Right lobe of liver (tissue), 6 donors: ENCODE measurements around the gene HERC4. TPM values are rescaled to one million over a fixed set of nuclear protein-coding genes. Genes with fewer than 3 reads are reported as not detected.

Experiments
- ATAC-seq, 4 donors: fragments of 200-7000 bp; cut with Tn5 transposase; one replicate each; pipeline ENCODE4 v1.9.1; 2020; ENCODE audit warnings: mild to moderate bottlenecking in 4 of 4, moderate library complexity in 4 of 4
- DNase-seq, 3 donors: peaks; one replicate each; pipeline ENCODE4 v3.0.0-alpha.2; 2020
- H3K27ac ChIP-seq, 3 donors: fragments of 200-600 bp; one replicate each; pipeline ENCODE4 v1.8.0; 2022
- H3K27me3 ChIP-seq, 2 donors: fragments of 200-600 bp; one replicate each; pipeline ENCODE4 v1.8.0; 2022
- H3K36me3 ChIP-seq, 4 donors: fragments of 200-600 bp; sonication (generic) in 1 of 4; one replicate each; pipeline versions ENCODE4 v1.5.1 to v1.8.0; 2017 to 2022; ENCODE audit warnings: control low read depth in 1 of 4
- H3K4me1 ChIP-seq, 4 donors: fragments of 200-600 bp; sonication (generic) in 1 of 4; one replicate each; pipeline versions ENCODE4 v1.5.1 to v1.8.0; 2017 to 2022; ENCODE audit warnings: control low read depth in 1 of 4
- H3K4me3 ChIP-seq, 3 donors: fragments of 200-600 bp; one replicate each; pipeline ENCODE4 v1.8.0; 2022
- H3K9me3 ChIP-seq, 4 donors: fragments of 200-600 bp; sonication (generic) in 1 of 4; one replicate each; pipeline versions ENCODE4 v1.5.1 to v1.8.0; 2017 to 2022; ENCODE audit warnings: control low read depth in 1 of 4
- POLR2A ChIP-seq: fragments of 450-650 bp; IDR thresholded peaks from one replicate; pipeline ENCODE4 v1.6.1; 2017; ENCODE audit warnings: antibody characterized with exemption, mild to moderate bottlenecking
- WGBS: methylation state at CpG from one replicate; pipeline ENCODE4 v1.1.6; 2018; ENCODE audit warnings: low coverage, low lambda C conversion rate; ENCODE audit not compliant: insufficient coverage; ENCODE audit errors: missing lambda C conversion rate; 5-methylcytosine and 5-hydroxymethylcytosine counted together
- intact Hi-C, 2 donors: fragments of 100-400 bp; cut with DNase I; formaldehyde crosslinking; loops; one replicate each; pipeline versions ENCODE4 v1.11.2 to v1.14.1; 2022
- total RNA-seq, 6 experiments: library from RNA; depleted of rRNA in 2 of 6; stranded (reverse); fragments of >200 nt in 2 of 6; fragmentation: NEBNext Ultra II Directional in 3 of 6; extraction: Animal tissue kit (Norgen Biotek cat#: 25700) in 3 of 6; gene quantifications; one replicate each; pipeline versions ENCODE4 v1.1.0 to v1.2.4, GENCODE V29; 2016 to 2023
- TF ChIP-seq, protein P1 (sequence below), 4 donors: fragments of 200-600 bp in 3 of 4; fragments of 450-650 bp in 1 of 4; IDR thresholded peaks; one replicate each; pipeline versions ENCODE4 v1.5.1 to v1.8.0; 2016 to 2022; ENCODE audit warnings: antibody characterized with exemption in 4 of 4, mild to moderate bottlenecking in 2 of 4
- donor health status: DM: no; HTN: yes; CAD: no.
- donor health status: DM: no; HTN: no; CAD: no.
- donor health status: DM: no; HTN: no; CAD: no.
- donor health status: DM: no; HTN: yes; CAD: no.
- donor health status: DM: no; HTN: yes; CAD: no.

Gene HERC4
- total RNA-seq, 6 experiments from 2014 or later = 17.6 to 32.2 (median 26.9) TPM

DNA sequence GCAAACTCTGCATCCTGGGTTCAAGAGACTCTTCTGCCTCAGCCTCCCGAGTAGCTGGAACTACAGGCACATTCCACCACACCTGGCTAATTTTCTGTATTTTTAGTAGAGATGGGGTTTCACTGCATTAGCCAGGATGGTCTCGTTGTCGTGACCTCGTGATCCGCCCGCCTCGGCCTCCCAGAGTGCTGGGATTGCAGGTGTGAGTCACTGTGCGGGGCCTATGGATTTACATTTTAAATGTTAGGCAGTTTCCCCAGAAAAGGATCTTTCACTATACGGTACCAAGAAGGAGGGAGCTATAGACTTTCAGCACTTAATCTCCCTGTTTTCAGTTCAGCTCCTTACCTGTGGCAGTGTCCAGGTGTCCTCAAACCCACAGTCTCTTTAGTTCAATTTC lies 139.9 kb downstream of the HERC4 start:
- Histone ChIP-seq H3K4me1 (no peaks in the 10 kb centered on the region), H3K27me3 (no peaks in the 10 kb centered on the region), H3K9me3 (no peaks in the 10 kb centered on the region), H3K4me3 (no peak overlapping the region), H3K27ac (no peak overlapping the region), H3K36me3 (peaks cover 0 to 54% (median 9%) of the 10 kb centered on the region in 4 donors)
- intact Hi-C loops = no loop called here
- DNase-seq (no peak), ATAC-seq (no peak)
- TF ChIP-seq POLR2A = no peak
- TF ChIP-seq, protein P1, sequence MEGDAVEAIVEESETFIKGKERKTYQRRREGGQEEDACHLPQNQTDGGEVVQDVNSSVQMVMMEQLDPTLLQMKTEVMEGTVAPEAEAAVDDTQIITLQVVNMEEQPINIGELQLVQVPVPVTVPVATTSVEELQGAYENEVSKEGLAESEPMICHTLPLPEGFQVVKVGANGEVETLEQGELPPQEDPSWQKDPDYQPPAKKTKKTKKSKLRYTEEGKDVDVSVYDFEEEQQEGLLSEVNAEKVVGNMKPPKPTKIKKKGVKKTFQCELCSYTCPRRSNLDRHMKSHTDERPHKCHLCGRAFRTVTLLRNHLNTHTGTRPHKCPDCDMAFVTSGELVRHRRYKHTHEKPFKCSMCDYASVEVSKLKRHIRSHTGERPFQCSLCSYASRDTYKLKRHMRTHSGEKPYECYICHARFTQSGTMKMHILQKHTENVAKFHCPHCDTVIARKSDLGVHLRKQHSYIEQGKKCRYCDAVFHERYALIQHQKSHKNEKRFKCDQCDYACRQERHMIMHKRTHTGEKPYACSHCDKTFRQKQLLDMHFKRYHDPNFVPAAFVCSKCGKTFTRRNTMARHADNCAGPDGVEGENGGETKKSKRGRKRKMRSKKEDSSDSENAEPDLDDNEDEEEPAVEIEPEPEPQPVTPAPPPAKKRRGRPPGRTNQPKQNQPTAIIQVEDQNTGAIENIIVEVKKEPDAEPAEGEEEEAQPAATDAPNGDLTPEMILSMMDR (IDR thresholded peaks at IDR 0.05) = no peak
- WGBS = 83% methylated on average over 1 of the region's 9 CpGs

DNA sequence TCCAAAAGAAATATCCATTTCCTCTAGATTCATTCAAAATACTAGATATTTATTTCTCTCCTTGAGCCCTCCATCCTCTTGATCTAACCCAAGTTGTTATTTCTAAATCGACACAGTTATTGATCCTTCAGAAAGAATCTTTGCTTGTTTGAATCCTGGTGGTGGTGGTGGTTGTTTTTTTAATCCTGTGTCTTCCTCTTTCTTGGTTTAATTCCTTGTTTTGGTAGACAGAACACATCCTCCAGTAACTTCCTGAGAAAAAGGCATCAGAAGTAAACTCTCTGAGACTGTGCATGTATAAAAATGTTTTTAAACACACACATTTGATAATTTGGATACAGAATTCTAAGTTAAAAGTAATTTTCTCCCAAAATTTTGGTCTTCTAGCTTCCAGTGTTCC lies 140.7 kb downstream of the HERC4 start:
- Histone ChIP-seq H3K4me3 (no peak overlapping the region), H3K9me3 (no peaks in the 10 kb centered on the region), H3K27ac (no peak overlapping the region), H3K36me3 (peaks cover 0 to 47% (median 9%) of the 10 kb centered on the region in 4 donors), H3K4me1 (no peaks in the 10 kb centered on the region), H3K27me3 (no peaks in the 10 kb centered on the region)
- DNase-seq (no peak), ATAC-seq (no peak)
- no peak for TF ChIP-seq POLR2A
- TF ChIP-seq, protein P1 (IDR thresholded peaks at IDR 0.05) = no peak
- intact Hi-C loops = no loop called here
- 55% methylated on average over 1 of the region's 1 CpG for WGBS

DNA sequence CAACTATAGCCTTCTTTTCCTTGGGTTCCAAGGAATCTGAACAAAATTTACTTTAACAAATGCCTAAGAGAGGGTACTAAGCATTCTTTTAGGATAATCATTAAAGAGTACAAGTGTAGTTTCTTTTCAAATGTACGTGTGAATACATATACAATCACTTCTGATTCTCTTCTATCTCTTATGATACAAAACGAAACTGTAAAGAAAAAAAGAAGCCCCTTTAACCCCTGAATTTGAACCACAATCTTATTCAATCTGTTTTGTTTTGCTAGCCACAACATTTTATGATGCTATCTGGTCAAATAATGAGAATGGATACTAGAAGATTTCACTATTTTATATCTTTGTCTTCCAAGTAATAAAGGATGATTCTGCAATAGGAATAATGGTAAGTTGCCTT lies 141.9 kb downstream of the HERC4 start:
- H3K36me3 ChIP-seq = peaks cover 0 to 38% (median 9%) of the 10 kb centered on the region in 4 donors

DNA sequence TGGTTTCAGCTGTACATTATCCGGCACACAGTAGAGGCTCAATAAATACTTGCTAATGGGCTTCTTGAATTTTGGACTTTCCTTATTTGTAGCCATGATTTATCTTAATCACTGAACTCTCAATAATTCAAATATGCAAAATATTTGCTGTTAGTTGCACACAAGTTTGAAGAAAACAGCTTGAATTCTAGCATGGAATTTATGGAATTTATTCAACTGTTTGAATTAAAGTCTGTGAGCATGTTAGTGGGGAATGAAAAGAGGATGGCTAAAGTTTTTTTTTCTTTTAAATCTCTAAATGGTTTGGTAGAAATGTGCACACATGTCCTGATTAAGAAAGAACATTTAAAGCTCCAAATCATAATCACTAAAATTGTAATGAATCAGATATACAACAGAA lies 148.1 kb downstream of the HERC4 start:
- intact Hi-C loops = no loop called here
- Histone ChIP-seq H3K27me3 (no peaks in the 10 kb centered on the region), H3K4me3 (no peak overlapping the region), H3K36me3 (peaks cover 0 to 42% (median 2%) of the 10 kb centered on the region in 4 donors), H3K4me1 (no peaks in the 10 kb centered on the region), H3K27ac (no peak overlapping the region), H3K9me3 (no peaks in the 10 kb centered on the region)
- DNase-seq (no peak), ATAC-seq (no peak)
- WGBS = 91% methylated on average over 1 of the region's 1 CpG
- no peak for TF ChIP-seq POLR2A
- TF ChIP-seq, protein P1 (IDR thresholded peaks at IDR 0.05) = no peak

More for the DNA sequence above, 141.9 kb downstream of the HERC4 start:
- Histone ChIP-seq H3K4me1 (no peaks in the 10 kb centered on the region), H3K4me3 (no peak overlapping the region), H3K27me3 (no peaks in the 10 kb centered on the region), H3K27ac (no peak overlapping the region), H3K9me3 (no peaks in the 10 kb centered on the region)
- 64% methylated on average over 2 of the region's 2 CpGs for WGBS
- no peak for DNase-seq
- intact Hi-C loops = no loop called here
- no peak for TF ChIP-seq POLR2A
- TF ChIP-seq, protein P1 (IDR thresholded peaks at IDR 0.05) = no peak
- no peak for ATAC-seq
